Eye (tissue), 1 donor: ENCODE data around the gene GATA6.
A peak's percentile ranks its signal among the peaks of the same experiment; 100 is the strongest.

ENCODE experiments used
- DNase-seq: peaks from one replicate; pipeline ENCODE4 v3.0.0-alpha.2; 2015

The GATA6 gene

DNA sequence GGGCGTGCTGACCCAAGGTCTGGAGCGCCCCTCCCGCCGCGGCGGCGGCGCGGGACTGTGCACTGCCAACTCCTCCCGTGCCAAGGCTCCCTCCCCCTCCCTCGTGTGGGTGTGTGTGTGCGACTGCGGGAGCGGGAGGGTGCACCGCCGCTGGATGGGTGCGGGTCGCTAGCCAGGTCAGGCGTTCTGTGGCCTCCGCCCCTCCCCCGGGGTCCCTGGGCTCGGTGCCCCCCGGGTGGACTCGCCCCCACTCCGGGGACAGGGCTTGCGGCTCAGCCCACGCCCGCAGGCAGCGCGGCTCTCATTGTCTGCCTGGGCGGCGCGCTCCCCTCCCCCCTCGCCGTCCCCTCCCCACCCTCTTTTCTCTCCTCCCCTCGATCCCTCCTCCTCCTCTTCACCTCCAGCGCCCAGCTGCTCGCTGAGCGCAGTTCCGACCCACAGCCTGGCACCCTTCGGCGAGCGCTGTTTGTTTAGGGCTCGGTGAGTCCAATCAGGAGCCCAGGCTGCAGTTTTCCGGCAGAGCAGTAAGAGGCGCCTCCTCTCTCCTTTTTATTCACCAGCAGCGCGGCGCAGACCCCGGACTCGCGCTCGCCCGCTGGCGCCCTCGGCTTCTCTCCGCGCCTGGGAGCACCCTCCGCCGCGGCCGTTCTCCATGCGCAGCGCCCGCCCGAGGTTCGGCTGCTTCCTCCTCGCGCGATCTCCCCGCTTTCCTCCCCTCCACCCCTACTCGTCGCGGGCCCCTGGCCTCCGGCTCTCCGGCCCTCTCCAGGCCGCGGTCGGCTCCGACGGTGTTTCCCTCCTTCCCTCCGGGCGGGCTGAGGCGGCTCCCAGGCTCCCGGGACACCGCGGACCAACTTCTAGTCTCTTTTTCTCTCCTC, at the start of gene GATA6:
Gene GATA6, plus strand, starts transcription at position 579 of the 878 bp plus-strand sequence. CDS start 1,556 bp downstream, outside the sequence.
- DNase-seq, result peak; percentile 89

DNA sequence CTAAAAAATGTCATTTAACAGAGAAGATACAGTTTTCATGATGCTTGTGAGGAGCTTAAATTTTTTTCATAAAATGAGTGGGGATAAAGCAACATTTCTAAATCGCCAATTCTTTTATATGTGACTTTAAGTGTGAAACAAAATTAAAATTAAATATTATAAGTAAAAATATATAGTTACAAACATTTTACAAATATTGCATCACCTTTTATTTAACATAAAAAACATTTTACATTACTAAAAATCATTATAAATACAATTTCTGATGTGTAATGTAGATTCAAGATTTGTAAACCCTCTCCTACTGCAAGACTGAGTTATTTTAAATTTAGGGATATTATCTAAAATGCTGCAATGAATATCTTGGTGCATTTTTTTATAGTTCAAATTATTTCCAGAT, 44.4 kb upstream of the GATA6 start:
- no peak for DNase-seq

DNA sequence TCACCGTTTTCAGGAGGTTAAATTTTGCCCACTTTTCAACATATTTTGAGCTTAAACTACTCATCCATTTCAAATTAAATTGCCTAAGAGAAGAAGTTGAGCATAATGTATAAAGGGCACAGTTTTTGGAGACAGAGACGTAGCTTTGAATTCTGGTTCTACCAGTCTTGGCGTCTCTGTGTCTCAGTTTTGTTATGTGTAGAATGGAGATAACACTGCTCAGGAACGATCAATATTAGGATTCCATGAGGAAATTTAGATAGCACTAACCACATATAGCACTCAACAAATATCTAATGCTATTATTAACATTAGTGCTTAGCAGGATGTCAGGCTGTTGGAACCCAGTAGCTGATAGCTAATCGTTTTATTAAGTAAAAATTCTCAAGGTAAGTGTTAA, 40.4 kb upstream of the GATA6 start:
- DNase-seq, result no peak

DNA sequence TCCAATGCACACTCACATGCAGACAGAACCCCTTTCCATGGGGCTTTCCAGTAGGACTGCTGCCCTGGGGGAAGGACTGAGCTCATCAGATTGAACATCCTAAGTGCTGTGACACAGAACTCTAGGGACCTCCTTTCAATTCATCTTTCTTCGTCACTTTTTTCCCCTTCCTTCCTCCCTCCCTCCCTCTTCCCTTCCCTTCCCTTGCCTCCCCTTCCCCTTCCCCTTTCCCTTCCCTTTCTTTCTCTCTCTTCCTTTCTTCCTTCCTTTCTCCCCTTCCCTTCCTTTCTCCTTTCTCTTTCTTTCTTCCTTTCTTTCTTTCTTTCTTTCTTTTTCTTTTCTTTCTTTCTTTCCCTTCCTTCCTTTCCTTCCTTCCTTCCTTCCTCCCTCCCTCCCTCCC, 39.6 kb upstream of the GATA6 start:
- DNase-seq, result no peak

DNA sequence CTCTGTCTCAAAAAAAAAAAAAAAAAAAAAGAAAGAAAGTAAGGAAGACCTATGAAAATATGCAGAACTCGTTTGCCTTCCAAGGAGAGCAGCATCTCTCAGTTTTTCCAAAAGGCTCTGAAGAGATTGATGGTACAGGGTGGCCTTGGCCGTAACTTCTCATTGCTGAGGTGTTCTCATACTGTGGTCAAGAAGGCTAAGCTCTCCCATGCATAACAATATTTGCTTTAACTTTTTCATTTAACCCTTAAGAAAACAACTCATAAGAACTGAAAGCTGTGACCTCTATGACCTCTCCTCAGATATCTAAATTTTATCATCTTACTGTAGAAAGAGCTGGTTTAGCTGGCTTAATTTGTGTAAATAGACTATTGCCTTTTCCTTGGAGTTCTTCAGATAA, 37.1 kb upstream of the GATA6 start:
- DNase-seq, result no peak

DNA sequence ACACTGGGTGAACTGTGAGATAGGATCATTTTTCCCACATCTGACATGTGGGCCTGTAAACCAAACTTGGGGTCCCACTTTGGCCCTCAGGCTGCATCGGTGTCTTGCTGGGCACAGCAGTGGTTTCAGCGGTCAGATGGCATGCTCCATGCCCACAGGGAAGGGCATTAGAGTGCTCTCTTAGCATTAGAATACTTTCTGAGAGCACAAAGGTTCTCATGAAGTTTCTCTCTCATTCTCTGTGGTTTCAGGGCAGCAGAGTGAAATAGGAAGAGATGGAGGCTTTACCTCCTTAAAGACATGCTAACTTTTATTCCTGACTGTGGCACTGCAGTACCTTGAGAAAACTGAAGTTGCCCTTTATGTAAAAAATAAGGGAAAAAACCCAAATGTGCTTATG, 36.6 kb upstream of the GATA6 start:
- no peak for DNase-seq

DNA sequence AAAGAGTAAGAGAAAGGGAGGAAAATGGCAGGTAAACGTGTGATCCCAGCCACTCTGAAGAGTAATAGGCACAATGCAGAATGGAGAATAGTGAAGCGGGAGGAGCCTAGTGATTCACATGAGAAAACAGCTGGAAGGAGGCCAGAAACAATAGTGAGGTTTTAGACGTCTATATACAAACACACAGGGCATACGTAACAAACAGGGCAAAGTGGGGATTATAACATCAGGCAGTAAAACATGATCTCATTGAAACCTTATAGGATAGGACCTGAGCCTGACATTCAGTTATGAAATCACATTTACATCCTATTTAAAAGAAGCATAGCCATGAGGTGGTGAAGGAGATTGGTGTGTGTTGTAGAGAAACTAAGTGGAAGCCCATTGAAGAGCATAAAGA, 33.0 kb upstream of the GATA6 start:
- DNase-seq, result no peak

DNA sequence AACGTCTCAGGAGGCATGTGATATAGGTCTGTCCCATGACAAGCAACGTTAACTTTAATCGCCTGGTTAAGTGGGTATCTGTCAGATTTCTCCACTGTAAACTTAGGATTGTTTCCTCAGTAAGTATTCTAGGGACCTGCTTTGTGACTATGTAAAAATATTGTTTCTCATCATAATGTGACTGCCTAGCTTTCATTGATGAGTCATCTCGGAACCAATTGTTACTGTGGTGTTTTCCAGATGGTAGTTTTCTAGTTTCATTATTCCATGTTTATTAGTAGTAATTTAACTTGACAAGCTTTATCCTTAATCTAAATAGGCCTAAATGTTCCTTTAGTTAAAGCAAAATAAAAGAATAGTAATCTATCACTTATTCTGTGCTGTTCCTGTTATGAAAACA, 28.2 kb upstream of the GATA6 start:
- no peak for DNase-seq

DNA sequence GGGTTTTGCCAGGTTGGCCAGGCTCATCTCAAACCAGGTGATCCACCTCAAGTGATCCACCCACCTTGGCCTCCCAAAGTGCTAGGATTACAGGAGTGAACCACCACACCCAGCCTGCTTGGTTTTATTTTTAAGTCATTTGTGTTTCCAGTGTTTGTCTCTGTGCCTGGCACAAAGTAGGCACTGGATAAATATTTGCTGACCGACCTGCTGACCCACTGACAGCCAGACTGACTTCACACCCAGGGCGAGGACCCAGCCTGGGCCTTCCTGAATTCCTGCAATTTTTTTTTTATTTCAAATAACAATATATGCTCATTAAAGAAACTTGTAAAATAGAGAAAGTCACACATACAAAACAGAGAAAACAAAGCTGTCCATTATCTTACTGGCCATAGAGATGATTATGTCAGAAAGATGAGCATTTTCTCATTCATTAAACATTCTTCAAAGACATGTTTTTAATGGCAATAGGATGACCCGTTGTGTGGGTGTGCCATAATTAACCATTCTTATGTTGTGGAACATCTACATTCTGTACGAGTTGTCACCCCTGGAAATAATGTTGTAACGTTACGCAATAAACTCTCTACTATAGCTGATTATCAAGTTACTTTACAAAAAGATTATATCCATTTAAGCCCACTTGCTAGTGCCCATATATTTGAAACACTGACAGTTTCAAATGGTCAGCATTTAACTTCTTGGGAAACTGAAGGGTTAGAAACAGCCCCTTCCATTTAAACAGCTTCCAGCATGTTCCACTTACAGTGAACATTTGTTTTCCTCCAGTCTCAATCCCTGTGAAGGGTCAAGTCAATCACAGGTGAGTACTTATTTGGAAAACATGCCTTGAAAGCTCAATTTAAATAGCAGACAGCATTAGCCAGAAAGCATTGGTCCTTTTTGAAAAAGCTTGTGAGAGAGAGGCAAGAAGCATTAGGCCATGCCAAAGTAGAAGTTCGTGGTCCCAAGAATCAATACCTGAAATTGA, 25.7 kb upstream of the GATA6 start:
- no peak for DNase-seq

DNA sequence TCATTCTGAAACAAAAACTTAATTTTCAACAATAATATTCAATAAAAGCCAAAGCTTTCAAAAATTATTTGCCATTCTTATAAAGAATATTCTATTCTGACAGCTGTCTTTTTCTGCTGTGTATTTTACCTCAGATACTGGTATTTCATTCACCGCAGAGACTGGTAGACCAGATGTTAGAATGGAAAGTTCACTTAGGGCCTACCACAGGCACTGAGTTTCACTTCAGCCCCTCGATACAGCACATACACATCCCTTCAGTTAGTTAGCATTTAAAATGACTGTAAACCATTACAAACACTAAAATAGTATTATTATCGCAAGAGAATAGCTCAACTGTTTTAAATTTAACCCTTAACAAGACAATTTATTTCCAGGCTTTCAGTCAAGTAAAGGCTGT, 24.2 kb upstream of the GATA6 start:
- DNase-seq, result no peak

DNA sequence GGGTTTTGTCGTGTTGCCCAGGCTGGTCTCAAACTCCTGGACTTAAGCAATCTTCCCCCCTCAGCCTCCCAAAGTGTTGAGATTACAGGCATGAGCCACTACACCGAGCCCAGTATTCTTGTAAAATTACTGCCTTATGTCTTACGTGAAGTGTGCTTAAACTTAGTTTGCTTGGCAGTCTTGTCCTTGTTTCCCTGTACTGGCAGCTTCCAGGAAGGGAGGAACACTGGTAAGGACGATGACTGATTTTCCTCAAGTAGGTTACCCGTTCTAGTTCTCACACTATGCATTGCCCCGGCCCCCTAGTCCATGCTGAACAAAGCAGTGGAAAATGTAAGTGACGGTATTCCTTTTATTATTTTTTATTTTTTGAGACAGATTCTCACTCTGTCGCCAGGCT, 19.7 kb upstream of the GATA6 start:
- no peak for DNase-seq

DNA sequence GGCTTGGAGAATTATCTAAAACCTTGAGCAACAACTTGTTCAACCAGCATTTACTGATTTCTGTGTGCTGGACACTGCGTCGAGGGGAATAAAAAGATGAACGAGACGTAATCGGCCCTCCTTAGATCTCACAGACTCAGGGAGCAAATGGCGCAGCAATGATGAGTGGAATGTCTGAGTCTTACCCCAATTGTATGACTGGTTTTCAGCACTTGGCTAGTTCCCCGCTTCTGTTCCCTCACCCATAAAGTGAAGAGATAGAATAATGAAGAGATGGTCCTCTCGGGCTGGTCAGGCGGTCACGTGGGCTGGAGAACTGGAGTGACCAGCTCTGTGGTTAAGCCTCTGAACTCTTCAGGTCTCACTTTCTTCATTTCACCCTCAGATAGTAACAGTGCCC, 17.3 kb upstream of the GATA6 start:
- no peak for DNase-seq

DNA sequence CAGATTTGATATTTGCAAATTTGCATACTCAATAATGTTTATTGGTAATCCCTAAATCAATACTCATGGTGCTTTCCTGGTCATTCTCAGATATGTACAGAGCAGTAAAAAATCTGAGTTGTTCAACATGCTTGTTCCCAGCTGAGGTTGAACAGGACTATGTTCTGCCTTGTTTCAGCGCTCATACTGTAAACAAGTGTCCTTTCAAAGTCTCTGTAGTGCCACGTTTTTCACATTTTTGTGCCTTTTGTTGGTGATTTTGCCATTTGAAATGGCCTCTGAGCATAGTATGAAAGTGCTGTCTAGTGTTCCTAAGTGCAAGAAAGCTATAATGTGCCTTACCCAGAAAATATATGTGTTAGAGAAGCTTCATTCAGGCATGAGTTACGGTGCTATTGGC, 16.0 kb upstream of the GATA6 start:
- DNase-seq, result no peak

DNA sequence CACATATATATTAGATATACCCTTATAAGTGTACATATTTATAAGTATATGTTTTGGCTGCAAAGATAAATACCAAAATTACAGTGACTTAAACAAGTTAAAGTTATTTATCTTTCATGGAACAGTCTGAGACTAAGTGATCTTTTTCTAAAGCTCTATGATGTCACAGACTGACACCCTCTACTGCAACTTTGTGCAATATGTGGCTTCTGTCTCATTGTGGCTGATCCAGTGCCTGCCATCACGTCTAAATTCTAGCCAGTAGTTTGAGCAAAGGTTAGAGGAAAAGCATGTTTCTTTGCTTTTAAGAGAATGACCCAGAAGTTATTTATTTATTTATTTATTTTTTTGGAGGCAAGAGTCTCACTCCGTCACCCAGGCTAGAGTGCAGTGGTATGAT, 13.8 kb upstream of the GATA6 start:
- no peak for DNase-seq

DNA sequence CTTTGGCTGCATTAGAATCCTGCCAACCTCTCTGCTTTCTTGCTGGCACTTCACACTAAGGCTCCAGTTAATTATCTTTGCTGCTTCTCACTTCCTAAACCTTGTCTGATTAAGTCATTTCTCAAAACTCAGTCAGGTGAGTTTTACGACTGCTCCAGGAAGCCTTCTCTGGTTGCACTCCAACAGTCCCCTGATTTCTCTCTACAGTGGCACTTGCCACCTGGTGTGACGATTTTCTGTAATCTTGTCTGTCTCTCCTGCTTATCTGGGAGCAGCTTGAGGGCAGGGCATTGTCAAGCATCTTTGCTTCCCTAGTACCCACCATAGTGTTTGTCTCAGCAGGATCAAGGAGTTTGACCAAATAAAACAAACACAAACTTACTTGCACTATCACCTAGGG, 10.4 kb upstream of the GATA6 start:
- DNase-seq, result no peak

DNA sequence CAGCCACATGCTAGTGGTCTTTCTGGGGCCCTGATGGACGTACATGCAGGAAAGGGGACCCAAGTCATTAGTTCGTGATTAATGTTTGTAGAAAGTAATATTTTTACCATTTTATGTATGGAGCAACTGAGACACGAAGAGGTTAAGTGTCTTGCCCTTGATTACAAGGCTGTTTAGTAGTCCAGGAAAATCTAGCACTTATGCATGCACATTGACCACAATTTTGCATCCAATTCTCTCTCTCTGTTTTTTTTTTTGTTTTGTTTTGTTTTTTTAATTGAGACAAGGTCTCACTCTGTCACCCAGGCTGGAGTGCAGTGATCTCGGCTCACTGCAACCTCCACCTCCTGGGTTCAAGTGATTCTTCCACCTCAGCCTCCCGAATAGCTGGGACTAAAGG, 8.3 kb upstream of the GATA6 start:
- DNase-seq, result no peak

DNA sequence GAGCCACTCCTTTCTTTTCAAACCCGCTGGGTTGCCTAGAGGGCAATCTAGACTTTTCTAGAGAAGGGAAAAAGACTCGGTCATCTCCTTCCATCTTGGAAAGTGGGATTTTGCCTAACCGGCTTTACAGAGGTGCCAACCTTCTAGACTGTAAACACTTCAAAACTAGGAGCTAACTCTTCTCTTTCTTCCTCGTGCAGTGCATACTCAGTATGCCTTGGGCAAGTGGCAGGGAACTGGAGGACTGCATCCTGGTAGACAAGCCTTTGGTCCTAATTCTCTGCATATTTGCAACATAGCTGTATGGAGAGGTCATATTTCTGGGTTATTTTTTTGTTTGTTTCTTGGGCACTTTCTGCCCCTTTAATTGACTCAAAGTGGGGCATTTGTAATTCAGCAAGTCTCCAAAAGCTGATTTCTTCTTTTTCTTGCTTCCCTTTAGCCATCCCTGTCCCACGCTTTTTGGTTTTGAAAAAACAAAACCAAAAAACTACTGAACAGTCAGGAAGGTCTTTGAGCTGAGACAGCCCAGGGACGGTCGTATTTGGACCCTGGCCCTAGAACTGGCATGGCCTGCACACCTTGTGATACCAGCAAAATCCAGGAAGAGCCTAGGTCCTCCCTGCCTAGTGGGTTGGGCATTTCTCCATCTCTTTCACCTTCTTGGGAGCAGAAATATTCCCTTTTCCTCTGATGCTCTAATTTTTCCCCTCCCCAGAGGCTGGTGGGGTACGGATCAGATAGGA, 5.8 kb upstream of the GATA6 start:
- DNase-seq, result peak; percentile 19

DNA sequence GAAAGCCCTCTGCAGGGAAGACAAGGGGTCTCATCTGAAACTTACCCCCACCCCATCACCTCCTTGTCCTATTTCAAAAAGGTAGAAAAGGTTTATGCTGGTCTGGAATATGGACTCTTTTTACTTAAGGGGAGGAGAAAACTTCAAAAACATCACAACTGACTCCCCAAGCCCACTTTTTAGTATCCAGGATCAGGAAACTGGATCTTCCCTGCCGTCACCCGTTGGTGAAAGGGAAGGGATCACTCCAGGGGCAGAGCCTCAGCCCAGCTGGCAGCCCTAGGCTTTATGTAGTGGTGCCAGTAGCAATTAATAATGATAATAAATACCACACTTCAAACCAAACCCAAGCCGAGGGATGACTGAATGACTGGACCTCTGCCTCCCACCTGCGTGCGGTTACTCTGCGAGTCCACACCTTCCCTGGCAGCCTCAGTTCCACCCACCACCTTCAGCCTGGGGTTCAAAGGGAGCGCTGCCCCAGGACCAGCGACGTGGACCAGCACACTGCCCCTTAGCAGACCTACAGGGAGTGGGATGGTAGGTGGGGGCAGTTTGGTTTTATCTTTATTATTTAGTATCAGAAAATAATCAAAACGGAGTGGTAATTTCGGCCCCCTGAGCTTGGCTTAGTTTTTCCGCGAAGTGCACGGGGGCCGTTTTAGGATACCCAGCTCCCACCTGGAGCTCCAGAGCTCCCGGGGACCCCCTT, 4.9 kb upstream of the GATA6 start:
- DNase-seq, result peak; percentile 34

DNA sequence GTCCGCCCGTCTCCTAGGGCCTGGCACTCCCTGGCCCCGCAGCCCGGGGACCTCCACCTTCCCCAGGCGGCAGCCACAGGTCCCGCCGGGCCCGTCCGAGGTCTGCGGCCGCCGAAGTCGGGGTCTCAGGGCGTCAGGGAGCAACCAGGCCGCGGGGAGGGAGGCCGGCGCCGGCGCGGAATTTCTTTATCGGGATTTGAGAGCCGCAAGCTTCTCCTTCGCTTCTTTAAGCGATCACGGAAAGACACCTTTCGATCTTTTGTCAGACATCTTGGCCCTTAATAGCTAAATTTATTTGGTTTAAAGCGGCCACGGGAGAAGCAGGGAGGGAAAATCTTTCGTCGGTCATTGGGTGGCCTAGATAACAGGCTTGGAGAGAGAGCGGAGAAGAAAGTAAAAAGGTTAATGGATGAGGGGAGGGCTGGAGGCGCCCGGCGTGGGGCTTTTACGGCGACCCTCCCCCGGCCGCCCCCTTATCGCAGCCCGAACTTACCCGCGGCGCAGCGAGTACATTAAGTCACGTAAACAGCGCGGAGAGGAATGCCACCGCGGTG, 4.3 kb upstream of the GATA6 start:
- DNase-seq, result peak; percentile 76

DNA sequence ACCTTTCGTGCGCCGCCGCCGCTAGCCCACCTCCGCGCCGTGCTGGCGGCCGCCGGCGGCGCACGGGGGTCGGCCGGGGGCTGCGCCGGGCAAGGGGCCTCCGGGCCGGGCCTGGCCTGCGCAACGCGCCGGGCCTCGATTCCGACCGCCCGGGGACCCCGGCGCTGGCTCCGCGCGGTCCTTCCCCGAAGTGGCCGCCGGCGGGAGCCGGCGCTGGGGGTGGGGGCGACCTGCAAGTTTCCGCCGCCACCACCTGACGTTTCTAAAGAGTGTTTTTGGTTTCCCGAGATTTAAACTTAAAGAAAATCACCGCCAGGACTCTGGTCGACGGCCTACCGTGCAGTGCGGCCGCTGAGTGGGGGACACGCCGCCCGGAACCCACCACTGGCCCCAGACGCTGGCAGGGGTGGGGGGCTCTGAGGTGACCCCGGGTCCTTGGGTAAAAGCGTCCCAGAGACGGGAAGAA, 3.8 kb upstream of the GATA6 start:
- no peak for DNase-seq

DNA sequence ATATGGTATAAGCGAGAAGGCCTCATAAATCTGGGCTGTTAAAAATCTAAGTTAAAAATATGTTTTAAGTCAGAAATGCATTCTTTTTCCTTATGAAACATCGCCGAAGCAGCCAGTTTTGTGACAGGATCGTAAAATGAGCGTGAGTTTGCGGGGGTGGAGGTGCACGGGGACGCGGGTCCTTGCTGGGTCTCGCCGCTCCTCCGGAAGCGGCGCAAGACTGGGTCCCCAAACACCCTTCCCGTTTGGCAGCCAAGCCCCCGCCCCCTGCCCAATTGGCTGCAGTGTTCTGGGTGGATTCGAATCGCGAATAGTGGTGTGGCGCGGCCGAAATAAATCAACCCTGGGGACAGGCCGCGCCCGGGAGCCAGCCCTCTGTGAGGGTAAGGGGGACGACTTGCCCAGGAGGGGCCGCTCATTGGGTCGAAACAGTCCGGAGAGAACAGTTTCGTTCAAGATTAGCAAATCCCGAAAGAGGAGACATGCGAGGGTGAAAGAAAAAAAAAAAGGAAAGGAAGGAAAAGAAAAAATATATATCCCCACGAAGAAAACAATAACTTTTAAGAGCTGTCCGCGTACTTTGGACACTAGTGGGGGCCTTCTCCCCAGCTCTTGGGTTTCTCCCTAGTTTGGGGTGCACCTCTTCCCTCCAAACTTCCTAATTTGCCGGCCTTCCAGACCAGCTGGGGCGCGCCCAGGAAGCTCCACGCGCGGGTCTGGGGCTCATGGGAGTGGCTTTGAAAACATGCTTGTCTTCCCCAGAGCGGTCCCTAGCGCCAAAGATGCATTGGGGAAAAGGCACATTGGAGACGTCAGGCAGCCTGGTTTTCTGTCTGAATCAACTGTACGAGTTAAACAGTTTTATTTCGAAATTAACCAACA, 3.1 kb upstream of the GATA6 start:
- peak; percentile 74 for DNase-seq
